NCI-H524 treated with DMSO at 0.1 percent for 48 hours (cell line): ENCODE data around the gene MAP6.

Source experiments
- DNase-seq: peaks from one replicate; lab custom pipeline; 2025; lab: John Stamatoyannopoulos, UW

MAP6 gene

DNA sequence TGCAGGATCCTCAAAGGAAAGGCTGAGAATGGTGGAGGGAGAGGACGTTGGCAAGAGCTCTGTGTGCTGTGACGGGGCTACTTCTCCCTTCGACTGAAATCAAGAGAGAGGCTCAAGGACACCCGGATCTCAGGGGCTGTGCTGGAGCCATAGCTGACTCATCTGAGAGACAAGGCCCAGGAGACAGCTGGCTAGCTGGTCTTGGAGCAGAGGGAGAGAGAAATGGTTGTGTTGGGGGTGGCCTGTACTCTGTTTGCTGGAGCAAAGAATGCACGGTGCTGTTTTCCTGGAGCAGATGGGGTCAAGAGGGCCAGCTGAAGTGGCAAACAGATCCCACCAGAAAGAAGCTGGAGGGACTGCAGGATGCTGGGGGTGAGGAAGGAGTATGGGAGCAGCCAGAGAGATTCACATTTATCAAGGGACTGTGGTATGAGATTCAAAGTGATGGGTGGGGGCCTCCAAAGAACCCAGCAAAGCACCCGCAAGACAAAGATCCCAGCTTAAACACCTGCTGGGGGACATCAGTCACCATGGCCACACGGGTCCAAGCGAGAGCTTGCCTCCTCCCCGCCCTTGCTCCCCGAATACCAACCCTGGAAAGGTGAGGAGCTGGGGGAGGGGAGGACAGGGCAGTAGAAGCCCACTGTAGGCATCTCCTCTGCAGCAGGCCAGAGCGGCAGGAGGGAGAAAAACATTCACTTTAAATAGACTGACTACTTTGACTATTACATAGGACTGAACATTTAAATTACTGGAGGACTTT is 40.8 kb downstream of the MAP6 start:
- DNase-seq, result no peak

DNA sequence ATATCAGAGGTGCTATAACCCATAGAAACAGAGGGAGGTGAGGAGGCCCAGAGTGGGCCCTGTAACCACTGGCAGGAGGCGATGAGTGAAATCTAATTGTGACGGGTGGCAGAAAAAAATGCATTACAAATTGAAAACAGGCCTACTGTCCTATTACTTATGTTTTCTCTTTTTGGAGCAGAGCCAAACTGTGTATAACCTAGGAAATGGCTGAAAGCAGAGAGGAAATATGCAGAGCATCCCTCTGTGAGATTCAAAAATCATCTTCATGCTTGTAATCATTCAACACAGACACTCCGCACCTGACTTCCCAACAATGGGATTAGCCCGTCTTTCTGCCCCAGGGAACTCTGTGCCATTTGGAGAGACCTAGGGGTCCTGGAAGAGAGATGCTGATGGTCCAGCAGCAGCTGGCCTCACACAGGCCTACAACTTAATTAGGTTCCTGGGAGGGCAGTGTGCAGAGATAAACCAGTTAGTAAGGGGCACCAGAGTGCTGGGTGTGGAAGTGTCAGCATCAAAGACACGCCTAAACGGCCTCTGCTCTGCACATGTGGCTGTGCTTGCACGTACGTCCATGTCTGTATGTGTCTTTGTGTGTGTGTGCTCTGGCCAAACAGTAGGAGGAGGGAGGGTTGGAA is 41.8 kb downstream of the MAP6 start:
- DNase-seq, result no peak

GRCh38 chr11:75625991-75626888 is 42.6 kb downstream of the MAP6 start:
- no peak for DNase-seq

DNA sequence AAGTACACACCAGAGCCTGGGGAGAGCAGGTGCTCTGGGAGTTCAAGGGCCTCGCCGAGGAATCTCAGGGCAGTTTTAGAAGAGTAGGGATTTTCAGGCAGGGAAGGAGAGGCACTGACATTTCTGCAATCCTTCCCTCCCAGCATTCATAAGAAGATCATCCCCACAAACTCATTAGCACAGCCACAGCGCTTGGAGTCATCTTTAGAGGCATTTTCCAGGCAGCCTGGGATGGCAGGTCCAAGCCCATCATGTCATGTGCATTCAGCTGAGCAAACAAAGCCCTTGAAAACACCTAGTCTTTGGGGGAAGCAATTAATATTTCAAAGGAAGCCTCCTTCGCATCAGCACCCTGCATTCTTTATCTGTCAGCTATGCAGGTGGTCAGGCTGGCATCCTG is 43.8 kb downstream of the MAP6 start:
- no peak for DNase-seq

DNA sequence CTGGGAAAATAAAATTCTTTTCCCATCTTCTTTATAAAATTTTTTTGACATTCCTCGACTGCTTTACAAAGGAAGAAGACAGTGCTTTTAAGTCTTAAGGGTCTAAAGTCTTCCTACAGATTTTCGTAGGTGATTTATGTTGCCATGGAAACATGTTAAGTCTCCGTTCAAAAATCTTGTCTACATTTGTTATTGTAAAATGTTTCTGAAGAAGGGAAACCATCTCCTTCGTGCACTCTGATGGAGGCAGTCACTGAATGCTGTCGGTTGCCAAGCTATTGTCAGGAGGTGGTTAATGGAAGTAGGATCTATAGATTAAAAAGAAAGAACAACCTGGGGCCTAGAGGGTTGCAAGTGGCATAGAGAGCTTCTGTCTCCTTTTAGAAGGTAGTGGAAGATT is 52.6 kb downstream of the MAP6 start:
- no peak for DNase-seq

- peak; percentile 76 for DNase-seq
Measured at GRCh38 chr11:75615751-75616150, 53.1 kb downstream of the MAP6 start.

DNA sequence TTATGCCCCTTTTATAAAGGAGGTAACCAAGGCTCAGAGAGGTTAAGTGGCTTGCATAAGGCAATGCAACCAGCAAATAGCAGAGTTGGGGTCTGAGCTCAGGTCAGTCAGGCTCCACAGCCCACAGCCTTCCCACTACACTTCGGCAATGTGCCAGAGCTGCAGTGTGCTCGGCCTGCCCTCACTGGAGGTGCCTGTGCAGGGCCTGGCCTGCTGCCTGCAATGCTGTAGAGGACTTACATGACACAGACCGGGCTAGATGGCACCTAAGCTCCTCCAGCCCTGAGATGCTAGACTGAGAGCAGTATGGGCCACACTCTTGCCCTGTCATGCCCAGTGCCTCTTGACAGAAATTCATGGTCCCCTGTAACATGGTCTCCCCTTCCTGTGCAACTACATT is 57.0 kb downstream of the MAP6 start:
- DNase-seq, result no peak

- DNase-seq, result no peak
Measured at GRCh38 chr11:75606099-75606498, 62.7 kb downstream of the MAP6 start.

DNA sequence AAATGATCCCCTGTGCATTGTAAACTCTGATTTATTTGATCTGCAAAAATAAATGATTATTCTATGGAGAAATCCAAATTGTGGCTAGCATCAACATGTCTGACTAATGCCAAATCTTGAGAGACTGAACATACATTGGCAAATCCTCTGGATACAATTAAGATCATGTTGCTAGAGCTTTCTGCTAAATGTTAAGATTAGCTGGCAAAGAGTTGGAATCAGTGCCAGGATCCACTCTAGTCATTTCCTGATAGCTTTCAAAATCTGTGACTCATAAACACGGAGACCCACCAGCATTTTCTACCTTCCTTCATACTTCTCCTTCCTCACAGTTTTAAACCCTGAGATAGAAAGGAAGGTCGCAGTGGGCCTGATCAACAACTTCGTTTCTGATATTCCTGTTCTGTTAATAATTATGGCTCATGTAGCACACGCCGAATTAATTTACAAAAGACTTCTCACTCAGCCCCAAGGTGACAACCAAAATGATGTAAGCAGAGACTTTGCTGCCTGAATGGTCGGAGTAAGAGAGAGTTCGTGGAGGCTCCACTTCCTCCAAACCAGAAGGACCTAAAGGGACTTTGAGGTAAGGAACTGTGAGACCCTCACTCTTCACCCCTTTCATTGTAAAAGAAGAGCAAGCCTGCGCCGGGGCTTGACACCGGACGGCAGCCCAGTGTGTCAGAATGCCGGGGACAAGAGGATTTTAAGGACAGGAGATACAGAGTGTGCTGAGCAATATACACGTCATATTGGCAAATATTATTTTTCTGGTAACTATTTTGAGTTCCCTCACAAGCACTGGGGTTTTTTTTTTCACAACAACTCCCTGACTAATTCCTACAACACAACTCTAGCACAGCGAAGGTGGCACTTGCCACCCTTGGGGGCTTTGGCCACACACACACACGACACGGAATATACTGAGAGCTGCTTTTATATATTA is 64.8 kb downstream of the MAP6 start:
- DNase-seq, result no peak

- DNase-seq, result no peak
Measured at GRCh38 chr11:75602951-75603350, 65.9 kb downstream of the MAP6 start.

DNA sequence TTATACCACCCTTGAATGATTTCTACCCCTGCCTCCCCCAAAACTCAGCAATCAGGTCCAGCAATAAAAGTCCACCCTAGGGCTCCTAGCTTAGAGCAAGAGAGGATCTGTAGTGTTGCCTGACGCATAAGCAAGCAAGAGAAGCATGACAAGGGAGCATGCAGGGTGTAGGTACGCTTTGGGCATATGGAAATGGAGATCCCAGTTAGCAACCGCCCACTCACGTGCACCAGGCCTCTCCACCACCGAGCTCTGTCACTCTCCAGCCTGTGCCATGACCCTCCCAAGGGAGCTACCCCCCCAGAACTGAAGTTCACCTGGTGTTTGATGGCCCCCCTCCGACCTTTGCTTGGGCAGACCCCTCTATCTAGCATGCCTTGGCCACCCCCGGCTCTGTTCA is 67.3 kb downstream of the MAP6 start:
- DNase-seq, result no peak

- DNase-seq, result no peak
Measured at GRCh38 chr11:75600356-75600755, 68.5 kb downstream of the MAP6 start.

DNA sequence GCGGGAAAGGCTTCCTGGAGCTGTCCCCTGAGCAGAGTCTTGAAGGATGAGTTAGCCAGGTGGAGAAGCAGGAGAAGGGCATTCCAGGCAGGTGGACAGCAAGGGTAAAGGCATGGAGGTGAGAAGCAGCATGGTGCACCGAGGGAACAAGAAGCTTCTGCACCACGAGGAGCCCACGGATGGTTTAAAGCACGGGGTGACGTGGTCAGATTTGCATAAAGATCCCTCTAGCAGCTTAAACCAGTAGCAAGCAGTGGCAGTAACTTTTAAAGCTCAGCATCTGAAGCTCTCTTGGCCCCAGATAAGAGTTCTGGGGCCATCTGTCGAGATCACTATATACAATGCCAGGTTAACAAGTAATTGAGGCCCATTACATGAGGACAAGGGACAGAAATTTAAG is 69.9 kb downstream of the MAP6 start:
- DNase-seq, result peak; percentile 69

- no peak for DNase-seq
Measured at GRCh38 chr11:75598264-75598663, 70.6 kb downstream of the MAP6 start.

DNA sequence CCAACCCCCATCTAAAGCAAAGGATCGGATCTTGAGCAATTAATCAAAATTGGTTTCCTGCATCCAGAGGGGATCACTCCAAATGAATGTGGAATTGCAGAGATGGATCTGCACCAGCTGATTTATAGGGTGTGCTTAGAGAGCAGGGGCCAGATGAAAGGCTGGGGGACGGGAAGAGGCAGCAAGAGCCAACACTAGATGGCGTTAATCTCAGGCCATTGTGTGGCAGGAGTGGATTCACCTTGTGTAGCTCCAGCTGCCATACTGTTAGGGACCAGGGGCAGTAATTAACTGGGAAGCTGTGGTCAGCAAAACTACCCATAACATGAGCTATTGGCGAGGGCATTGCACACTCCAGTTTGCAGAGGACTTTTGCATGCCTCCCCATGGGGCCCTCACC is 71.2 kb downstream of the MAP6 start:
- DNase-seq, result no peak

- DNase-seq, result no peak
Measured at GRCh38 chr11:75596914-75597313, 71.9 kb downstream of the MAP6 start.

GRCh38 chr11:75595429-75595828 is 73.4 kb downstream of the MAP6 start:
- no peak for DNase-seq

- DNase-seq, result no peak
Measured at GRCh38 chr11:75594211-75594610, 74.6 kb downstream of the MAP6 start.

- peak; percentile 76 for DNase-seq
Measured at GRCh38 chr11:75593286-75593915, 75.4 kb downstream of the MAP6 start.

- peak; percentile 55 for DNase-seq
Measured at GRCh38 chr11:75592715-75593114, 76.1 kb downstream of the MAP6 start.

- no peak for DNase-seq
Measured at GRCh38 chr11:75591966-75592365, 76.9 kb downstream of the MAP6 start.
